Measurements from ENCODE around the gene C3orf20.

- no peak for TF ChIP-seq POLR2A (IDR thresholded peaks at IDR 0.05)
- TF ChIP-seq, protein P1, sequence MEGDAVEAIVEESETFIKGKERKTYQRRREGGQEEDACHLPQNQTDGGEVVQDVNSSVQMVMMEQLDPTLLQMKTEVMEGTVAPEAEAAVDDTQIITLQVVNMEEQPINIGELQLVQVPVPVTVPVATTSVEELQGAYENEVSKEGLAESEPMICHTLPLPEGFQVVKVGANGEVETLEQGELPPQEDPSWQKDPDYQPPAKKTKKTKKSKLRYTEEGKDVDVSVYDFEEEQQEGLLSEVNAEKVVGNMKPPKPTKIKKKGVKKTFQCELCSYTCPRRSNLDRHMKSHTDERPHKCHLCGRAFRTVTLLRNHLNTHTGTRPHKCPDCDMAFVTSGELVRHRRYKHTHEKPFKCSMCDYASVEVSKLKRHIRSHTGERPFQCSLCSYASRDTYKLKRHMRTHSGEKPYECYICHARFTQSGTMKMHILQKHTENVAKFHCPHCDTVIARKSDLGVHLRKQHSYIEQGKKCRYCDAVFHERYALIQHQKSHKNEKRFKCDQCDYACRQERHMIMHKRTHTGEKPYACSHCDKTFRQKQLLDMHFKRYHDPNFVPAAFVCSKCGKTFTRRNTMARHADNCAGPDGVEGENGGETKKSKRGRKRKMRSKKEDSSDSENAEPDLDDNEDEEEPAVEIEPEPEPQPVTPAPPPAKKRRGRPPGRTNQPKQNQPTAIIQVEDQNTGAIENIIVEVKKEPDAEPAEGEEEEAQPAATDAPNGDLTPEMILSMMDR (IDR thresholded peaks at IDR 0.05), result no peak
Observed at GRCh38 chr3:14703791-14704190, 28.9 kb downstream of the C3orf20 start.
